Measurements from ENCODE around the gene ADGRD1.

Gene ADGRD1

GRCh38 chr12:131093971-131094830, 140.5 kb downstream of the ADGRD1 start:
- no peak for DNase-seq

GRCh38 chr12:131094831-131095805, 141.4 kb downstream of the ADGRD1 start:
- no peak for DNase-seq

GRCh38 chr12:131095826-131096680, 142.3 kb downstream of the ADGRD1 start:
- DNase-seq: no peak

- no peak for DNase-seq
Measured at GRCh38 chr12:131096681-131097181, 143.0 kb downstream of the ADGRD1 start.

- no peak for DNase-seq
Measured at GRCh38 chr12:131097202-131098177, 143.8 kb downstream of the ADGRD1 start.

GRCh38 chr12:131098178-131098981, 144.7 kb downstream of the ADGRD1 start:
- DNase-seq: no peak

- DNase-seq: no peak
Measured at GRCh38 chr12:131100031-131100674, 146.4 kb downstream of the ADGRD1 start.

GRCh38 chr12:131101006-131101405, 147.3 kb downstream of the ADGRD1 start:
- DNase-seq: no peak

- DNase-seq: no peak
Measured at GRCh38 chr12:131101703-131102492, 148.2 kb downstream of the ADGRD1 start.

GRCh38 chr12:131102493-131102931, 148.8 kb downstream of the ADGRD1 start:
- DNase-seq: no peak

GRCh38 chr12:131102991-131103668, 149.4 kb downstream of the ADGRD1 start:
- DNase-seq: no peak

GRCh38 chr12:131103669-131104462, 150.2 kb downstream of the ADGRD1 start:
- DNase-seq: no peak

- peak; percentile 91 for DNase-seq
Measured at GRCh38 chr12:131104463-131105350, 151.0 kb downstream of the ADGRD1 start.

- DNase-seq: no peak
Measured at GRCh38 chr12:131105351-131105735, 151.6 kb downstream of the ADGRD1 start.

GRCh38 chr12:131105736-131106348, 152.1 kb downstream of the ADGRD1 start:
- DNase-seq: no peak
